Keratinocyte (primary cell): ENCODE results near the gene PRAMEF12.
"Not testable (repeated sequence)": the region's sequence is repeated elsewhere in the genome, so short reads cannot be mapped to it uniquely, and the experiment has no call there.

Experiments used
- CTCF ChIP-seq, 3 experiments: IDR thresholded peaks in 1 of 3; conservative IDR thresholded peaks in 1 of 3; optimal IDR thresholded peaks in 1 of 3; 2 replicates in 2 of 3; 3 replicates in 1 of 3; pipeline versions ENCODE3 to v1.5.1; 2011; ENCODE audit warnings: low read length in 3 of 3, mild to moderate bottlenecking in 3 of 3, moderate library complexity in 2 of 3, control low read depth in 1 of 3, inconsistent platforms in 1 of 3; ENCODE audit not compliant: insufficient read depth in 2 of 3; ENCODE audit errors: extremely low read depth in 1 of 3
- EZH2 ChIP-seq: IDR thresholded peaks from one replicate; pipeline ENCODE4 v1.6.1; 2012; ENCODE audit warnings: inconsistent platforms, mild to moderate bottlenecking, low read length, moderate library complexity

DNA sequence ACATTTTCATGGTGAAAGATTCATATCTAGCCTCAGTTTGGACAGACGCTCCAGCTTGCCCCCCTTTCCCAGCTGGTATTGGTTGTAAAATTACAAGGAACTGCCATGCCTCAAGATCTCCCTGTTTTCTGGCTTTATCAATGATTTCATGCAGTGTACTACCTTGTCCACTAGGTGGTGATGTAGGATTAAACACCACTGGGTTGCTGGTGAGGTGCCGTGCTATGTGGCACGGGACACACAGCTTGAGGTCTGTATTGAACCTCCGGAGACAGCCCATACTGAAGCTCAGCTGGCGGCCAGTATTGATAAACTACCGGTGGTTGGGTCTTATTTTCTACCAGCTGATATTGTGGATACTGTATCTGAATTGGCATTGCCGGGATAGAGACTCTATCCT lies 10.2 kb downstream of the PRAMEF12 start:
- TF ChIP-seq CTCF (optimal IDR thresholded peaks at IDR 0.05 in 1 of 3, IDR thresholded peaks at IDR 0.05 in 1 of 3, conservative IDR thresholded peaks at IDR 0.05 in 1 of 3; ENCODE audit: extremely low read depth in 1 of 3, insufficient read depth in 2 of 3, low read length in 3 of 3): peak; percentile 9 to 17 (median 16)
- not testable (repeated sequence) for TF ChIP-seq EZH2
